GDM1 (cell line): ENCODE data around the gene XRN2.
"Not testable (repeated sequence)": the region's sequence is repeated elsewhere in the genome, so short reads cannot be mapped to it uniquely, and the experiment has no call there.

Experiments
- DNase-seq: peaks from one replicate; lab custom pipeline; 2025; lab: John Stamatoyannopoulos, UW

The XRN2 gene

DNA sequence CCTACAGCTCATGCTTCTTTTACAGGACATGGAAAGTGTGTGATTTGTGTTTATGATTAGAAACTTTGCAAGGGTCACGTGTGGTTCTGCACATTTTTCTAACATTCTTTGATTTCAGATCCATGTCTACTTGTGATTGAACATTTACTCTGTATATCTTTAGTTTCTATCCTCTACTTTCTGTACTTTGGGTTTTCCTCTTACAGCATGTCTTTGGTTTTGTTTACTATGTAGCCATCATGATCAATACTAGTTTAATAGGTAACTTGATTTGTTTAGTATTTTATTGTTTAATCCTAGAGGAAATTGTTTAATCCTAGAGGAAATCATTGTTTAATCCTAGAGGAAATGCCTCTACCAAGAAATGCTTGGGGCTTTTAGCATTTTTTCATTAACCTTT is 41.8 kb downstream of the XRN2 start:
- no peak for DNase-seq

GRCh38 chr20:21352703-21353102 is 49.6 kb downstream of the XRN2 start:
- no peak for DNase-seq

DNA sequence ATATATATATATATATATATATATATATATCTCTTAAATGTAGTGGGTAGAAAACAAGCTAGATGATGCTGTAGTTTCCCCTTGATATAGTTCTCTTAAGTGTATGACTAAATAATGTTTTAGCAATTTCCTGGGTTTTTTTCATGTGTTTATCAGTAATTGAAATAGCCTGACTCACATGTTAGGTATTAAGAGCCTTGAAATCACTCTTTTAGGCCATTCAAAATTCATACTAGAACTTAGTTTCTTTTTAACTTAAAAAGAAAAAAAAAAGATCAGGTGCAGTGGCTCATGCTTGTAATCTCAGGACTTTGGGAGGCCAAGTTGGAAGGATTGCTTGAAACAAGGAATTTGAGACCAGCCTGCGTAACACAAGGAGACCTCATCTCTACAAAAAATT is 50.1 kb downstream of the XRN2 start:
- DNase-seq: no peak

DNA sequence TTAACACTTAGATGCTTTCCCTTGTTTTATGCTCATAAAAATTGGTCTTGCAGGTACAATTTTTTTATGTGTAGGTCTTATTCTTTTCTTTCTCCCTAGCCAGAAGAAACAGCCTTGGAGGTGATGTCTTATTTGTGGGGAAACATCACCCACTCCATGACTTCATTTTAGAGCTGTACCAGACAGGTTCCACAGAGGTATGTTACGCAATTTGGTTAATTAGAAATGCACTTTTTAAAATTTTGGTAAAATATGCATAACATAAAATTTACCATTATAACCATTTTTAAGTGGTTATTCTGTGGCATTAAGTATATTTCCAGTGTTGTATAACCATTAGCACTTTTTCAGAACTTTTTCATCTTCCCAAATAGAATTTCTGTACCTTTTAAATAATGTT is 52.9 kb downstream of the XRN2 start:
- no peak for DNase-seq

DNA sequence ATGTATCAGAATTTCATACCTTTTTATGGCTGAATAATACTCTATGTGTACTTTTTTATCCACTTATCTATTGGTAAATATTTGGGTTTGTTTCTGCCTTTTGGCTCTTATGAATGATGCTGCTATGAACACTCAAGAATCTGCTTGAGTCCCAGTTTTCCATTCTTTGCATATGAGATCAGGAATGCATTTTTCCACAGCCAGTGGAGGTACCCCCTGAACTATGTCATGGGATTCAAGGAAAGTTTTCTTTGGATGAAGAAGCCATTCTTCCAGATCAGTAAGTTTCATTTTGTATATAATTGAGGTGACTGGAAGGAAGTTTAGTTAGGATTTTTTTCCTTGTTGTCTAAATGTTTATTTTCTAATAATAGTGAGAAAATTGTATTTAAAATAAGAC is 53.3 kb downstream of the XRN2 start:
- DNase-seq: no peak

DNA sequence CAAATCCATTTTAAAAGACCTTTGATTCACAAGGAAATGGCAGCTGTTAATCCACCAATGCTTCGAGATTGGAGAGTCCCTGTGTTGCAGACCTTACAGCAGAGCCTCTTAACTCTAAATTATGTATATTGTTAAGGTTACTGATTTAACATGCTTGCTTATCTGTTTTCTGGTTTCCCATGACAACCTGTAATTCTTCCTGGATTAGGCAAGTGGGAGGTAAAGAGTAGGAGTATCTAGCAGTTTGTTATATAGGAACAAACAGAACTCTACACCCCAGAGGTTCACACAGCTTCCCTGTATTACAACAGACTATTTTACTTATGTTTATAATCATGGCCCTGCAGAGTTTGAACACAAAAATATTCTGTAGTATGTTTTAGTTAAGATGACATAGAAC is 54.7 kb downstream of the XRN2 start:
- no peak for DNase-seq

GRCh38 chr20:21358737-21359136 is 55.6 kb downstream of the XRN2 start:
- DNase-seq: no peak

GRCh38 chr20:21360705-21361104 is 57.6 kb downstream of the XRN2 start:
- DNase-seq: no peak

DNA sequence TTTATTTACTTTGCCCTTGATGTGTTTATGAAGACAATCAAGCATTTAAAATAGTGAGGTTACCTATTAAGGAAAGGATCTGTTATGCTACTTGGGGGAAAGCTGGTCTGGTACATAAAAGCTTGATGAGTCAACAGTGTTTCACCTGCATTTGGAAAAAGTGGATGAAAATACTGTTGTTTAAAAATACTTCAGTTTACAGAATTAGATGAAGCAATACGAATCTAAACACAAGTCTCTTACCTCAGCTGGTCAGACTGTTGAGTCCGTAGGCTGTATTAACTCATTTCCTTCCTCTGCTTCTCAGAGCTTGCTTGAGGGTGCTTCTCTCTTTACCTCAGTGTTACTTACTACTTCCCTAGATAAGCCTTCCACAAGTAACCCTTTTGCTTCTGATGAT is 58.1 kb downstream of the XRN2 start:
- peak; percentile 6 for DNase-seq

- DNase-seq: no peak
Measured at GRCh38 chr20:21364413-21364812, 61.3 kb downstream of the XRN2 start.

GRCh38 chr20:21365771-21366170 is 62.6 kb downstream of the XRN2 start:
- DNase-seq: no peak

- DNase-seq: not testable (repeated sequence)
Measured at GRCh38 chr20:21366273-21366672, 63.1 kb downstream of the XRN2 start.

GRCh38 chr20:21368791-21369190 is 65.7 kb downstream of the XRN2 start:
- no peak for DNase-seq

- no peak for DNase-seq
Measured at GRCh38 chr20:21371193-21371592, 68.1 kb downstream of the XRN2 start.

- DNase-seq: no peak
Measured at GRCh38 chr20:21372016-21372415, 68.9 kb downstream of the XRN2 start.

DNA sequence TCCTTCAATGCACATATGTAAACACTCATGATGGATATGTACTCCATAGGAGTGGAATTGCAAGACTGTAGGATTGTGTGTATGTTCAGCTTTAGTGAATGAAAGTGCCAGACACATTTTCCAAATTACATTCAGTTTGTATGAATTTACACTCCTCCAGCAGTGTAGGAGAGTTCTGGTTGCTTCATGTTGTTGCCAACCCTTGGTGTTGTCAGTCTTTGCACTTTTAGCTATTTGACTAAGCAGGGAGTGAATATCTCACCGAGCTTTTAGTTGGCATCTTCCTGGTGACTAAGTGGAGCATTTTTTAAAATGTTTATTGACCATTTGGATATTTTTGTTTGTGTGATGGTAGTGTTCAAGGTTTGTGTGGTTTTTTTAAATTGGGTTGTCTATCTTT is 70.3 kb downstream of the XRN2 start:
- DNase-seq: no peak

DNA sequence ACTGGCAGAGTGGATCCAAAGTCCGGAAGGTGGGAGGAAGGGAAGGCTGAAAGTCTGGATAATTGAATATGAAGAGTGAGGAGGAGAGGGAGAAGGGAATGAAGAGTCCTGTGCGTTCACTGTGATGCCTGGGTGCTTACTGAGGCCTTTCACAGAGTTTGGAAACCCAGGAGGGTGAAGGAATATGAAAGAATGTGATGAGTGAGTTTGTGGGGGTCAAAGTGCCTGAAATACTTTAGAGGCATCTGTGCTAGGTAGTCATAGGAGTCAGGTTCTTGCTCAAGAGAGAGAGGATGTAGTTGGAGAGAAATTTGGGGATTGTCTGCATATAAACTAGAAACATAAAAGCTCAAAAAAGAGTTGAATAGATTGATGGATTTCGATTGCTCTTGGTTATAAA is 73.5 kb downstream of the XRN2 start:
- DNase-seq: no peak

DNA sequence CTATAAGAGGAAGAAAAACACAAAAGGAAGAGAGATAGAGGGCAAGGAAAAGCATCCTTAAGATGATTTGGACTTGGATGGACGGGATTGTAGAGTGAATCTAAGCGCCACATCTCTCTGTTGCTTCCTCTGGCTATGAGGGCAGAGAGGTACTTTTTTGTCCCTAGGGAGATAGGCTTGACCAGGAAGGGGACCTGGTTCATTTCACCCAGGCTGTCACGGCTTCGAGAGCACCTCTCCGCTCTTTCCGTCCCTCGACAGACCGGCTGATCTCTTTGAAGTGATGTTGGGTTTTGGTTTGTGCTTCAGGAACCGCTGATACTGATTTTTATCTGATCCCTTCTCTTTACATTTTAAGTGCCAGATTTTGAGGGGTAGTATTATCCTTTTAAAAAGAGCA is 74.6 kb downstream of the XRN2 start:
- no peak for DNase-seq

DNA sequence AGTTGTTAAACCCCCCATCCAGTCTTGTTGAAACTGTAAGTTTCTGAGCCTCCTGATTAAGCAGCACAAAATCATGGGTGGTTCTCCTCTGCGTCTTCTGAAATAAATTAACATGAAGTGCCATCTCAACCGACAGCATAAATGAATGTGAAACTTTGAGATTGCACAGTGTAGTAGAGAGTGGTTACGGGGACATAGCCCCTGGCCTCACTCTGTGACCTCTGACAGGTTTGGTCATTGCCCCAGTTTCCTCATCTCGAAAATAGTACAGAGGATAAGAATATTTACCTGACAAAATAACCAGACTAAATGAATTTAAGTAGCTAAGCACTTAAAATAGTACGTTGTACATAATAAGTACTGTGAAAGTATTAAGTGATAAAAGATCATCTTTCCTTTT is 75.1 kb downstream of the XRN2 start:
- DNase-seq: no peak

DNA sequence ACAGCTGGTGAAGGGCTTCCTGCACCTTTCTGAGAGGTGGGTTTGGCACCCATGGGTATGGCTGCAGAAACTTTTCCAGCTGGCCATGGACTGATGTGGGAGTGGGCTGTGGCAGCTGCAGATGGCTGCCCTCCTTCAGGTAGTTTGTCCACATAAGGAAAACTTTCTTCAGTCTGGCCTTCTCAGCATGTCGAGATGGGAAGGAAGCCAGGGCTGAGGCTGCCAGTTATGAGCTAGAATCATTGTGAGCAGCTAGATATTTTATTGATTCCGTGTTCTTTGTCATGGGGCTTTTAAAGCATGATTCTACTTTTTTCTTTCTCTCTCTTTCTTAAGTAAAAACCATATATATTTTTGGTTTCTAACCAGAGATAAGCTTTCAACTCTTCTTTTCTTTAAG is 77.6 kb downstream of the XRN2 start:
- DNase-seq: no peak

- no peak for DNase-seq
Measured at GRCh38 chr20:21381619-21382018, 78.5 kb downstream of the XRN2 start.

- no peak for DNase-seq
Measured at GRCh38 chr20:21384308-21384892, 81.3 kb downstream of the XRN2 start.

GRCh38 chr20:21386111-21386510 is 83.0 kb downstream of the XRN2 start:
- no peak for DNase-seq

DNA sequence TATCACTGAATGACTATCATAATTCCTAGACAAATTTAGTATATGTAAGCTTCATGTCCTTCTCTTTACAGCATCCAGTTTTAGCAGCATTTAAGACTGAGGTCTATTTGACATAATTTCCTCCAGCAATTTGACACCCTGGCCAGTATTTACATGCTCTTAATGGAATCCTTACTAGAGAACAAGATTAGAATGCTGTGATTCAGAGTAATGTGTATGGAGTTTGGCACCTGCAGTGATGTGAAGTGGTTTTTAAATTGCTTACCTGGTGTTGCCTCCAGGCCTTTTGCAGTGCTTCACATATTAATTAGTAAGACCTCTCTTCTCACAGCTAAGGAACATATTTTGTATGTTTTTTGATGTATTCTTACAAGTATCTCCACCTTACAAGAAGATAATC is 84.4 kb downstream of the XRN2 start:
- DNase-seq: no peak

- no peak for DNase-seq
Measured at GRCh38 chr20:21388566-21388965, 85.4 kb downstream of the XRN2 start.
